ENCODE measurements around the gene COQ3.

GRCh38 chr6:99331531-99331930 is 62.5 kb downstream of the COQ3 start:
- no peak for TF ChIP-seq CTCF (IDR thresholded peaks at IDR 0.05)
- TF ChIP-seq POLR2A (IDR thresholded peaks at IDR 0.05) = no peak
